Activated CD8-positive, alpha-beta memory T cell treated with anti-CD3 and anti-CD28 coated beads for 24 hours (primary cell): ENCODE data around the gene OR4C15.

Experiments used
- DNase-seq: peaks from one replicate; pipeline ENCODE4 v3.0.0-alpha.2; 2020

The OR4C15 gene

DNA sequence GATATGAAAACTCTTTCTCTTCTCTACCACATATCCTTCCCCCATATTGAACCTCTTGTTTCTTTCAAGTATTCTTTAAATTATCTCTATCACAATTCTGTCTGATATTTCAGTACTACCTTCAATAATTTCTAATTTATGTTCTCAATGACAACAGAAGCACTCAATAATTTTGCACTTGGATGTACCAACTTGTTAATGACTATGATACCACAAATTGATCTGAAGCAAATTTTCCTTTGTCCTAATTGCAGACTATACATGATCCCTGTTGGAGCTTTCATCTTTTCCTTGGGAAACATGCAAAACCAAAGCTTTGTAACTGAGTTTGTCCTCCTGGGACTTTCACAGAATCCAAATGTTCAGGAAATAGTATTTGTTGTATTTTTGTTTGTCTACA, at the start of gene OR4C15:
TSS of gene OR4C15 (plus strand) at position 301 of the 400 bp plus-strand sequence. CDS start at position 301, 0 bp downstream.
- no peak for DNase-seq

- no peak for DNase-seq
These were observed 17.6 kb downstream of the OR4C15 start, which contains the start of gene OR4C16 for GRCh38 chr11:55571828-55572227. Gene OR4C16, plus strand, starts transcription at chr11:55572128. Its CDS starts 0 bp downstream, at chr11:55572128.

DNA sequence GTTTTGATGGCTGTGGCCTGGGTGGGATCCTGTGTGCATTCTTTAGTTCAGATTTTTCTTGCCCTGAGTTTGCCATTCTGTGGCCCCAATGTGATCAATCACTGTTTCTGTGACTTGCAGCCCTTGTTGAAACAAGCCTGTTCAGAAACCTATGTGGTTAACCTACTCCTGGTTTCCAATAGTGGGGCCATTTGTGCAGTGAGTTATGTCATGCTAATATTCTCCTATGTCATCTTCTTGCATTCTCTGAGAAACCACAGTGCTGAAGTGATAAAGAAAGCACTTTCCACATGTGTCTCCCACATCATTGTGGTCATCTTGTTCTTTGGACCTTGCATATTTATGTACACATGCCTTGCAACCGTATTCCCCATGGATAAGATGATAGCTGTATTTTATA, 18.3 kb downstream of the OR4C15 start:
- no peak for DNase-seq
